Liver (tissue), 3 donors: ENCODE data around the gene GATA6.

ENCODE experiments used
- ATF3 ChIP-seq: IDR thresholded peaks from 2 replicates; pipeline ENCODE4 v1.6.1; 2016; ENCODE audit warnings: antibody characterized with exemption
- CTCF ChIP-seq: fragments of 150-350 bp; IDR thresholded peaks from 2 replicates; pipeline ENCODE4 v1.5.1; 2017; ENCODE audit warnings: improper control_type of control experiment, low read depth, low read length; ENCODE audit not compliant: missing input control
- MAX ChIP-seq: IDR thresholded peaks from 2 replicates; pipeline ENCODE4 v1.6.1; 2016; ENCODE audit warnings: antibody characterized with exemption
- TAF1 ChIP-seq: conservative IDR thresholded peaks from 2 replicates; pipeline ENCODE4 v1.6.1; 2016; ENCODE audit warnings: antibody characterized with exemption, mild to moderate bottlenecking
- YY1 ChIP-seq: IDR thresholded peaks from 2 replicates; pipeline ENCODE4 v1.6.1; 2016; ENCODE audit warnings: antibody characterized with exemption, mild to moderate bottlenecking
- donor health status: healthy.
- donor health status: healthy.

- TF ChIP-seq CTCF (no peak), TAF1 (no peak), YY1 (no peak), ATF3 (no peak), MAX (no peak)
These were observed 11.3 kb downstream of the GATA6 start for GRCh38 chr18:22180722-22181121.
